Naive thymus-derived CD4-positive, alpha-beta T cell (primary cell): Measurements from ENCODE around the gene HNRNPUL1. TPM values are rescaled to one million over a fixed set of nuclear protein-coding genes. Genes with fewer than 3 reads are reported as not detected.
A peak's percentile ranks its signal among the peaks of the same experiment; 100 is the strongest.
"Not testable (repeated sequence)": the region's sequence is repeated elsewhere in the genome, so short reads cannot be mapped to it uniquely, and the experiment has no call there.

Experiments used
- ATAC-seq: fragments of 150-1000 bp; cut with Tn5 transposase; 2 replicates; pipeline ENCODE4 v1.10.0; 2021; ENCODE audit warnings: mild to moderate bottlenecking, moderate library complexity
- CTCF ChIA-PET: fragments of 350-600 bp; sonication (Branson Sonifier 250); formaldehyde crosslinking; loops from one replicate; lab custom pipeline; 2021; ENCODE audit warnings: antibody characterized with exemption; lab: Charles Lee
- POLR2A ChIA-PET: fragments of 350-600 bp; sonication (Branson Sonifier 250); formaldehyde crosslinking; loops from one replicate; lab custom pipeline; 2021; ENCODE audit warnings: antibody characterized with exemption, inconsistent platforms; lab: Charles Lee
- DNase-seq, 9 donors: peaks; one replicate each; pipeline versions ENCODE4 v3.0.0 to v3.0.0-alpha.2; 2020 to 2022; ENCODE audit warnings: mixed read lengths in 1 of 9
- H3K27ac ChIP-seq: one replicate; pipeline ENCODE4 v1.7.0; 2013; ENCODE audit warnings: mild to moderate bottlenecking, low read depth, low read length, moderate library complexity
- H3K27me3 ChIP-seq, 2 donors: one replicate each; pipeline ENCODE4 v1.7.0; 2013; ENCODE audit warnings: low read length in 2 of 2, mild to moderate bottlenecking in 2 of 2, moderate library complexity in 2 of 2; ENCODE audit not compliant: control insufficient read depth in 2 of 2, insufficient read depth in 2 of 2
- H3K36me3 ChIP-seq, 3 experiments: 1 replicate in 2 of 3; 2 replicates in 1 of 3; pipeline ENCODE4 v1.7.0; 2013; ENCODE audit warnings: low read length in 3 of 3, mild to moderate bottlenecking in 3 of 3, moderate library complexity in 1 of 3; ENCODE audit not compliant: insufficient read depth in 3 of 3, control insufficient read depth in 2 of 3
- H3K4me1 ChIP-seq, 2 donors: one replicate each; pipeline ENCODE4 v1.7.0; 2013; ENCODE audit warnings: low read length in 2 of 2, mild to moderate bottlenecking in 2 of 2, moderate library complexity in 1 of 2; ENCODE audit not compliant: control insufficient read depth in 2 of 2, insufficient read depth in 2 of 2
- H3K4me3 ChIP-seq: 2 replicates; pipeline ENCODE4 v1.7.0; 2013; ENCODE audit warnings: mild to moderate bottlenecking, low read length
- H3K9me3 ChIP-seq, 3 experiments: 1 replicate in 2 of 3; 2 replicates in 1 of 3; pipeline ENCODE4 v1.7.0; 2013; ENCODE audit warnings: low read length in 3 of 3; ENCODE audit not compliant: control insufficient read depth in 2 of 3
- H3K27ac Mint-ChIP-seq, 9 donors: one replicate each; pipeline ENCODE4 v1.8.0; 2020 to 2022; ENCODE audit warnings: mixed read lengths in 9 of 9, mild to moderate bottlenecking in 8 of 9, moderate library complexity in 5 of 9, inconsistent platforms in 2 of 9
- H3K27me3 Mint-ChIP-seq, 5 donors: one replicate each; pipeline ENCODE4 v1.8.0; 2021 to 2022; ENCODE audit warnings: mixed read lengths in 5 of 5, mild to moderate bottlenecking in 1 of 5
- H3K36me3 Mint-ChIP-seq, 5 donors: one replicate each; pipeline ENCODE4 v1.8.0; 2020 to 2022; ENCODE audit warnings: mixed read lengths in 5 of 5, mild to moderate bottlenecking in 3 of 5, inconsistent platforms in 1 of 5
- H3K4me1 Mint-ChIP-seq, 7 donors: one replicate each; pipeline ENCODE4 v1.8.0; 2020 to 2022; ENCODE audit warnings: mixed read lengths in 7 of 7, mild to moderate bottlenecking in 3 of 7, inconsistent platforms in 1 of 7
- H3K4me3 Mint-ChIP-seq, 10 donors: one replicate each; pipeline ENCODE4 v1.8.0; 2020 to 2022; ENCODE audit warnings: mild to moderate bottlenecking in 10 of 10, mixed read lengths in 10 of 10, moderate library complexity in 6 of 10, inconsistent platforms in 2 of 10
- H3K9me3 Mint-ChIP-seq, 11 donors: one replicate each; pipeline ENCODE4 v1.8.0; 2020 to 2022; ENCODE audit warnings: mixed read lengths in 11 of 11, mild to moderate bottlenecking in 4 of 11, inconsistent platforms in 1 of 11, moderate library complexity in 1 of 11
- intact Hi-C, 2 donors: fragments of 100-400 bp; cut with micrococcal nuclease; formaldehyde crosslinking; loops; one replicate each; pipeline ENCODE4 v1.15.1; 2023
- polyA plus RNA-seq, 2 donors: library from polyadenylated mRNA; unstranded; fragments of 300-500 nt; fragmentation: Illumina TruSeq; gene quantifications; one replicate each; pipeline ENCODE4 v1.2.3, GENCODE V29; 2021
- total RNA-seq, 6 experiments: library from RNA in 5 of 6; stranded (reverse) in 5 of 6; gene quantifications; 1 replicate in 5 of 6; 2 replicates in 1 of 6; pipeline ENCODE4 v1.2.3 and lab custom pipeline; 2021 to 2026

Gene HNRNPUL1
- total and polyA plus RNA-seq, 7 experiments from 2014 or later: 51.4 to 319 (median 270) TPM

- H3K36me3 Mint-ChIP-seq: peaks cover 27 to 72% (median 34%) of the 10 kb centered on the region in 5 donors
Measured at GRCh38 chr19:41274802-41275201, 10.6 kb downstream of the HNRNPUL1 start.

GRCh38 chr19:41276231-41276630 lies 12.1 kb downstream of the HNRNPUL1 start:
- POLR2A ChIA-PET: interaction anchor here (1.6 kb wide), 1 partner anchor 12 kb away, joined by 14 read pairs; the partner anchor contains the start of gene HNRNPUL1
- Mint-ChIP-seq H3K36me3 (peaks cover 31 to 82% (median 45%) of the 10 kb centered on the region in 5 donors), H3K4me3 (no peak overlapping the region), H3K27ac (peak overlapping the region in 4 of 9 donors; percentile 8 to 91 (median 32)), H3K4me1 (peaks cover 4 to 18% (median 8%) of the 10 kb centered on the region in 7 donors), H3K9me3 (no peaks in the 10 kb centered on the region), H3K27me3 (no peaks in the 10 kb centered on the region)
- CTCF ChIA-PET: no interaction called here
- intact Hi-C loops: no loop called here
- DNase-seq (no peak), ATAC-seq (no peak)
- Histone ChIP-seq H3K36me3 (peaks cover 67 to 99% (median 68%) of the 10 kb centered on the region in 3 experiments), H3K4me3 (no peak overlapping the region), H3K4me1 (no peaks in the 10 kb centered on the region), H3K27me3 (no peaks in the 10 kb centered on the region), H3K9me3 (no peaks in the 10 kb centered on the region), H3K27ac (no peak overlapping the region)

More at GRCh38 chr19:41274802-41275201, 10.6 kb downstream of the HNRNPUL1 start:
- no peak overlapping the region for H3K4me3 Mint-ChIP-seq
- no peak for ATAC-seq
- no peaks in the 10 kb centered on the region for H3K27me3 Mint-ChIP-seq
- CTCF ChIA-PET: no interaction called here
- H3K4me1 Mint-ChIP-seq: peaks cover 1 to 16% (median 8%) of the 10 kb centered on the region in 7 donors
- Histone ChIP-seq H3K27ac (peak overlapping the region; percentile 1), H3K36me3 (peaks cover 61 to 99% (median 67%) of the 10 kb centered on the region in 3 experiments), H3K27me3 (no peaks in the 10 kb centered on the region), H3K4me3 (no peak overlapping the region), H3K4me1 (no peaks in the 10 kb centered on the region), H3K9me3 (no peaks in the 10 kb centered on the region)
- DNase-seq: no peak
- no peaks in the 10 kb centered on the region for H3K9me3 Mint-ChIP-seq
- POLR2A ChIA-PET: interaction anchor here (0.5 to 1.2 kb wide), 4 partner anchors 11 to 814 kb away, joined by 3 to 4 read pairs (median 3); partner anchors contain the start of gene HNRNPUL1
- intact Hi-C loops: no loop called here
- H3K27ac Mint-ChIP-seq: peak overlapping the region in 5 of 9 donors; percentile 1 to 65 (median 34)

- DNase-seq (no peak), ATAC-seq (no peak)
- H3K27ac ChIP-seq: no peak overlapping the region
- no peaks in the 10 kb centered on the region for H3K9me3 ChIP-seq
- H3K36me3 ChIP-seq: peaks cover 52 to 98% (median 56%) of the 10 kb centered on the region in 3 experiments
- H3K9me3 Mint-ChIP-seq: no peaks in the 10 kb centered on the region
- no peak overlapping the region for H3K4me3 Mint-ChIP-seq
- H3K27me3 Mint-ChIP-seq: no peaks in the 10 kb centered on the region
- intact Hi-C loops: no loop called here
- peaks cover under 1 to 16% (median 10%) of the 10 kb centered on the region in 7 donors for H3K4me1 Mint-ChIP-seq
- no peaks in the 10 kb centered on the region for H3K27me3 ChIP-seq
- H3K4me3 ChIP-seq: no peak overlapping the region
- H3K27ac Mint-ChIP-seq: peak overlapping the region in 1 of 9 donors; percentile 83
- no peaks in the 10 kb centered on the region for H3K4me1 ChIP-seq
- CTCF ChIA-PET: no interaction called here
- peaks cover 24 to 67% (median 42%) of the 10 kb centered on the region in 5 donors for H3K36me3 Mint-ChIP-seq
- POLR2A ChIA-PET: interaction anchor here (0.7 kb wide), 1 partner anchor 9 kb away, joined by 3 read pairs; no protein-coding TSS in a partner anchor
Measured at GRCh38 chr19:41278478-41278877, 14.3 kb downstream of the HNRNPUL1 start.

GRCh38 chr19:41288673-41289530 lies 24.7 kb downstream of the HNRNPUL1 start:
- ChIA-PET POLR2A (interaction anchor here (0.6 to 4.3 kb wide), 4 partner anchors 12 to 24 kb away, joined by 3 to 32 read pairs (median 5); no protein-coding TSS in a partner anchor), CTCF (interaction anchor here (0.6 kb wide), 1 partner anchor 84 kb away, joined by 6 read pairs; no protein-coding TSS in a partner anchor)
- Histone ChIP-seq H3K4me1 (peaks cover 0 to 5% of the 10 kb centered on the region in 2 donors), H3K36me3 (peaks cover 22 to 87% (median 42%) of the 10 kb centered on the region in 3 experiments), H3K9me3 (no peaks in the 10 kb centered on the region), H3K4me3 (no peak overlapping the region), H3K27ac (no peak overlapping the region), H3K27me3 (no peaks in the 10 kb centered on the region)
- no peaks in the 10 kb centered on the region for H3K27me3 Mint-ChIP-seq
- ATAC-seq: no peak
- no peak overlapping the region for H3K4me3 Mint-ChIP-seq
- H3K9me3 Mint-ChIP-seq: no peaks in the 10 kb centered on the region
- H3K36me3 Mint-ChIP-seq: peaks cover 0 to 49% (median 16%) of the 10 kb centered on the region in 5 donors
- DNase-seq: no peak
- intact Hi-C loops: loop anchor here in 1 of 2 donors (1.0 kb wide), 1 partner anchor 19 kb away; no protein-coding TSS in a partner anchor
- H3K27ac Mint-ChIP-seq: peak overlapping the region in 6 of 9 donors; percentile 8 to 61 (median 48)
- peaks cover 0 to 23% (median 10%) of the 10 kb centered on the region in 7 donors for H3K4me1 Mint-ChIP-seq

GRCh38 chr19:41289814-41290213 lies 25.6 kb downstream of the HNRNPUL1 start:
- H3K27me3 Mint-ChIP-seq, ATAC-seq, H3K9me3 Mint-ChIP-seq, H3K9me3 ChIP-seq, DNase-seq, H3K4me3 Mint-ChIP-seq, H3K27ac ChIP-seq, H3K27me3 ChIP-seq, H3K4me3 ChIP-seq, H3K4me1 ChIP-seq: not testable (repeated sequence)
- H3K4me1 Mint-ChIP-seq: peaks cover 0 to 23% (median 16%) of the 10 kb centered on the region in 7 donors
- intact Hi-C loops: loop anchor here in 1 of 2 donors (1.0 kb wide), 1 partner anchor 18 kb away; no protein-coding TSS in a partner anchor
- peak overlapping the region in 2 of 9 donors; percentile 14 to 22 for H3K27ac Mint-ChIP-seq
- H3K36me3 ChIP-seq: peaks cover 31 to 88% (median 48%) of the 10 kb centered on the region in 3 experiments
- POLR2A ChIA-PET: interaction anchor here (1.9 to 4.3 kb wide), 2 partner anchors 11 to 17 kb away, joined by 6 to 32 read pairs; no protein-coding TSS in a partner anchor
- CTCF ChIA-PET: interaction anchor here (0.6 kb wide), 1 partner anchor 85 kb away, joined by 3 read pairs; no protein-coding TSS in a partner anchor
- H3K36me3 Mint-ChIP-seq: peaks cover 5 to 49% (median 20%) of the 10 kb centered on the region in 5 donors

GRCh38 chr19:41294393-41294792 lies 30.2 kb downstream of the HNRNPUL1 start:
- Mint-ChIP-seq H3K27ac (peak overlapping the region in 6 of 9 donors; percentile 21 to 88 (median 50)), H3K4me1 (peaks cover 30 to 56% (median 49%) of the 10 kb centered on the region in 7 donors), H3K36me3 (peaks cover 8 to 62% (median 41%) of the 10 kb centered on the region in 5 donors), H3K4me3 (no peak overlapping the region), H3K9me3 (peaks cover 0 to 2% (median 0%) of the 10 kb centered on the region in 11 donors), H3K27me3 (no peaks in the 10 kb centered on the region)
- intact Hi-C loops: no loop called here
- POLR2A ChIA-PET: interaction anchor here (0.8 to 2.7 kb wide), 5 partner anchors 10 to 30 kb away, joined by 5 to 16 read pairs (median 6); partner anchors contain the start of gene HNRNPUL1
- Histone ChIP-seq H3K4me1 (peaks cover 29 to 34% of the 10 kb centered on the region in 2 donors), H3K27me3 (no peaks in the 10 kb centered on the region), H3K9me3 (no peaks in the 10 kb centered on the region), H3K36me3 (peaks cover 48 to 96% (median 58%) of the 10 kb centered on the region in 3 experiments), H3K27ac (no peak overlapping the region), H3K4me3 (no peak overlapping the region)
- ATAC-seq (no peak), DNase-seq (no peak)
- CTCF ChIA-PET: interaction anchor here (0.7 to 1.2 kb wide), 2 partner anchors 11 to 1043 kb away, joined by 3 read pairs; no protein-coding TSS in a partner anchor
